GM10248 (cell line): Measurements from ENCODE around the gene KNL1.

Source experiments
- CTCF ChIA-PET: fragments of 300-600 bp; sonication (Branson Sonifier 250); formaldehyde crosslinking; extraction: SDS; loops from one replicate; lab custom pipeline; 2021; ENCODE audit warnings: antibody characterized with exemption; lab: Yijun Ruan, JAX
- POLR2A ChIA-PET: fragments of 350-650 bp; sonication (Branson Sonifier 250); formaldehyde crosslinking; extraction: SDS; loops from one replicate; lab custom pipeline; 2020; ENCODE audit warnings: antibody characterized with exemption; lab: Yijun Ruan, JAX
- DNase-seq: peaks from one replicate; pipeline ENCODE4 v3.0.0; 2012; ENCODE audit errors: extremely low spot score
- TF ChIP-seq, protein P1 (sequence below): IDR thresholded peaks from 2 replicates; pipeline ENCODE4 v1.5.1; 2012; ENCODE audit warnings: mild to moderate bottlenecking, low read depth; ENCODE audit errors: extremely low read depth, missing control alignments, control extremely low read depth

The KNL1 gene

DNA sequence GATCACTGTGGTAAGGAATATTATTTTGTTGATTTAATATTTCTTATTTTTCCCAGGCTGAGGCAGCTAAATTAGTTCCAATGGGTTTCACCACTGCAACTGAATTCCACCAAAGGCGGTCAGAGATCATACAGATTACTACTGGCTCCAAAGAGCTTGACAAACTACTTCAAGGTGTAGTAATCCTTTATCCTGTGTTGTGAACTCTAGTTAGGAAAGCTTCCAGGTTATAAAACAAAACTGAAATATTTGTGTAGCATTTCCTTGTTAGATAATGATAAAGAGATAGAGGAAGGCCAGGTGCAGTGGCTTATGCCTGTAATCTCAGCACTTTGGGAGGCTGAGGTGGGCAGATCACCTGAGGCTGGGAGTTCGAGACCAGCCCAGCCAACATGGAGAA lies 112.1 kb downstream of the KNL1 start:
- POLR2A ChIA-PET = no interaction called here
- no peak for DNase-seq
- TF ChIP-seq, protein P1, sequence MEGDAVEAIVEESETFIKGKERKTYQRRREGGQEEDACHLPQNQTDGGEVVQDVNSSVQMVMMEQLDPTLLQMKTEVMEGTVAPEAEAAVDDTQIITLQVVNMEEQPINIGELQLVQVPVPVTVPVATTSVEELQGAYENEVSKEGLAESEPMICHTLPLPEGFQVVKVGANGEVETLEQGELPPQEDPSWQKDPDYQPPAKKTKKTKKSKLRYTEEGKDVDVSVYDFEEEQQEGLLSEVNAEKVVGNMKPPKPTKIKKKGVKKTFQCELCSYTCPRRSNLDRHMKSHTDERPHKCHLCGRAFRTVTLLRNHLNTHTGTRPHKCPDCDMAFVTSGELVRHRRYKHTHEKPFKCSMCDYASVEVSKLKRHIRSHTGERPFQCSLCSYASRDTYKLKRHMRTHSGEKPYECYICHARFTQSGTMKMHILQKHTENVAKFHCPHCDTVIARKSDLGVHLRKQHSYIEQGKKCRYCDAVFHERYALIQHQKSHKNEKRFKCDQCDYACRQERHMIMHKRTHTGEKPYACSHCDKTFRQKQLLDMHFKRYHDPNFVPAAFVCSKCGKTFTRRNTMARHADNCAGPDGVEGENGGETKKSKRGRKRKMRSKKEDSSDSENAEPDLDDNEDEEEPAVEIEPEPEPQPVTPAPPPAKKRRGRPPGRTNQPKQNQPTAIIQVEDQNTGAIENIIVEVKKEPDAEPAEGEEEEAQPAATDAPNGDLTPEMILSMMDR = no peak
- CTCF ChIA-PET = interaction anchor here (0.7 to 2.9 kb wide), 6 partner anchors 8 to 105 kb away, joined by 3 to 8 read pairs (median 4); no protein-coding TSS in a partner anchor
